ENCODE results near the gene GIMAP8. TPM values are rescaled to one million over a fixed set of nuclear protein-coding genes. Genes with fewer than 3 reads are reported as not detected.

Gene GIMAP8
- total and polyA plus RNA-seq, 2 of the 8 experiments (the other 6 are each of a cell fraction or from before 2014, with no cell fraction given) = not detected

DNA sequence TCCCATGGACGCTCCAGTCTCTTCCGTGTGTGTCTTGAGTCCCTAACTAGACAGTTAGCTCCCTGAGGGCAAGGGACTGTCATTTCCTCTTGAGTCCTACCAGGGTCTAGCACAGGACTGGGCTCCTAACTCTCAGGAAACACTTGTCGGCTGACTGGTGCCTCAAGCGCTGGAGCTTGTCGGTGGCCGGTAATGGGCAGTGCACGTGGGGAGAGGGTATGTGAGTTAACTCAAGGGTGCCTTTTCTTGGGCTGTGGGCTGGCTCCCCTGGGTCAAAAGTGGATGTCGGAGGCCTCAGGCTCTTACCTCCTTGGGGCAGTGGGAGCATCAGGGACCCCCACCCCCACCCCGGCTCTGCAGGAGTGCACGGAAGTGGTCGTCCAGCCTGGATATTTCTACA, 38.4 kb upstream of the GIMAP8 start:
- no peak overlapping the region for H3K27ac ChIP-seq (ENCODE audit: low read depth, low read length)
- H3K27me3 ChIP-seq (replicated peaks in 1 of 4; ENCODE audit: control insufficient read depth in 3 of 4, extremely low read depth in 1 of 4, insufficient read depth in 3 of 4, low read length in 3 of 4) = no peaks in the 10 kb centered on the region
- H3K9ac ChIP-seq (replicated peaks in 1 of 4; ENCODE audit: extremely low read depth in 1 of 4, low read depth in 3 of 4, low read length in 3 of 4) = no peak overlapping the region
- H2BK120ac ChIP-seq (replicated peaks; ENCODE audit: low read depth, low read length) = no peak overlapping the region
- H2AK5ac ChIP-seq (ENCODE audit: low read depth, low read length) = no peak overlapping the region
- no peak overlapping the region for H4K5ac ChIP-seq (ENCODE audit: insufficient read length, low read depth, low read length)
- no peak overlapping the region for H2AFZ ChIP-seq (ENCODE audit: low read length)
- H3K23me2 ChIP-seq (ENCODE audit: low read depth, low read length) = no peaks in the 10 kb centered on the region
- DNase-seq (ENCODE audit: low read depth in 1 of 2, low spot score in 2 of 2) = no peak
- no peak overlapping the region for H4K91ac ChIP-seq (replicated peaks; ENCODE audit: insufficient read length, low read length)
- no peak overlapping the region for H2BK20ac ChIP-seq (ENCODE audit: low read length)
- peak overlapping the region; percentile 8 for H3K4ac ChIP-seq (replicated peaks; ENCODE audit: insufficient read length, low read depth, low read length)
- H2BK12ac ChIP-seq (ENCODE audit: low read depth, low read length) = no peak overlapping the region
- CTCF ChIA-PET (ENCODE audit: partially characterized antibody) = interaction anchor here (0.7 to 2.6 kb wide), 7 partner anchors 10 to 58 kb away, joined by 3 to 7 read pairs (median 3); no protein-coding TSS in a partner anchor
- H3K36me3 ChIP-seq (ENCODE audit: control insufficient read depth in 2 of 4, insufficient read depth in 4 of 4, low read length in 3 of 4) = peaks cover 7 to 37% (median 15%) of the 10 kb centered on the region in 4 experiments
- H3K79me1 ChIP-seq (ENCODE audit: low read depth, low read length) = peaks cover 2% of the 10 kb centered on the region; the same call in 1 of the 2 replicates
- POLR2A ChIA-PET (ENCODE audit: partially characterized antibody) = interaction anchor here (1.0 to 14.9 kb wide), 9 partner anchors 14 to 70 kb away, joined by 3 to 164 read pairs (median 6); partner anchors contain the start of gene REPIN1
- no peak overlapping the region for H2BK5ac ChIP-seq (ENCODE audit: low read depth, low read length)
- WGBS, 2 experiments (ENCODE audit: extremely low coverage in 1 of 2, insufficient coverage in 1 of 2, insufficient read length in 1 of 2, insufficient replicate concordance in 2 of 2, low coverage in 1 of 2, low lambda C conversion rate in 2 of 2, missing lambda C conversion rate in 1 of 2) = 86% methylated on average over 10 of the region's 11 CpGs; no CpG with 5 or more reads in 1 of the 2 experiments
- H4K20me1 ChIP-seq (replicated peaks in 1 of 2; ENCODE audit: control insufficient read depth in 1 of 2, insufficient read depth in 2 of 2, low read length in 2 of 2) = peaks cover 0 to 3% of the 10 kb centered on the region in 2 experiments
- no peak overlapping the region for H2BK15ac ChIP-seq (ENCODE audit: low read length)
- TF ChIP-seq KDM1A (IDR thresholded peaks at IDR 0.05; ENCODE audit: borderline replicate concordance, low read length) (no peak), RXRA (IDR thresholded peaks at IDR 0.05; ENCODE audit: insufficient read depth, low read depth, low read length) (no peak), CHD2 (IDR thresholded peaks at IDR 0.05; ENCODE audit: low read length) (no peak), FOSL1 (IDR thresholded peaks at IDR 0.05; ENCODE audit: insufficient read depth, low read depth, low read length) (no peak), JUND (IDR thresholded peaks at IDR 0.05; ENCODE audit: low read length) (no peak), KDM5A (IDR thresholded peaks at IDR 0.05; ENCODE audit: low read length) (no peak), EP300 (IDR thresholded peaks at IDR 0.05; ENCODE audit: borderline replicate concordance in 1 of 2, low read depth in 2 of 2, low read length in 2 of 2) (no peak), SRF (IDR thresholded peaks at IDR 0.05; ENCODE audit: low read depth, low read length) (no peak)
- peaks cover 0 to 6% of the 10 kb centered on the region in 2 experiments; a peak in 2 of 4 replicates for H3K79me2 ChIP-seq (ENCODE audit: control insufficient read depth in 1 of 2, insufficient read depth in 2 of 2, low read length in 2 of 2)
- H3K4me3 ChIP-seq (ENCODE audit: extremely low read depth in 1 of 4, insufficient read depth in 2 of 4, low read depth in 3 of 4, low read length in 4 of 4) = no peak overlapping the region
- H3K23ac ChIP-seq (ENCODE audit: insufficient read length) = no peak overlapping the region
- H3K9me3 ChIP-seq (ENCODE audit: insufficient read depth in 2 of 2, low read depth in 1 of 2, low read length in 1 of 2) = no peaks in the 10 kb centered on the region
- no peak overlapping the region; the same call in 1 of the 2 replicates for H3K18ac ChIP-seq (ENCODE audit: extremely low read depth, low read length)
- no peak overlapping the region for H3K56ac ChIP-seq (replicated peaks; ENCODE audit: insufficient read length, low read depth, low read length)
- FAIRE-seq = no peak
- no peak overlapping the region for H3K4me2 ChIP-seq (ENCODE audit: insufficient read depth in 1 of 2, low read depth in 2 of 2, low read length in 2 of 2)
- H3K4me1 ChIP-seq (replicated peaks in 1 of 4; ENCODE audit: control insufficient read depth in 3 of 4, insufficient read depth in 4 of 4, low read length in 3 of 4) = peaks cover 3% of the 10 kb centered on the region in 4 experiments
- no peak overlapping the region for H3K14ac ChIP-seq (ENCODE audit: insufficient read length)
- H4K8ac ChIP-seq (ENCODE audit: extremely low read depth, insufficient read depth, low read length) = peak overlapping the region; percentile 32; the same call in 1 of the 2 replicates

All from H1 (cell line).